ENCODE data around the gene STEAP1. TPM values are rescaled to one million over a fixed set of nuclear protein-coding genes. Genes with fewer than 3 reads are reported as not detected.

STEAP1 gene
- total and polyA plus RNA-seq, 4 donors = 7.8 to 41.1 (median 32.6) TPM

DNA sequence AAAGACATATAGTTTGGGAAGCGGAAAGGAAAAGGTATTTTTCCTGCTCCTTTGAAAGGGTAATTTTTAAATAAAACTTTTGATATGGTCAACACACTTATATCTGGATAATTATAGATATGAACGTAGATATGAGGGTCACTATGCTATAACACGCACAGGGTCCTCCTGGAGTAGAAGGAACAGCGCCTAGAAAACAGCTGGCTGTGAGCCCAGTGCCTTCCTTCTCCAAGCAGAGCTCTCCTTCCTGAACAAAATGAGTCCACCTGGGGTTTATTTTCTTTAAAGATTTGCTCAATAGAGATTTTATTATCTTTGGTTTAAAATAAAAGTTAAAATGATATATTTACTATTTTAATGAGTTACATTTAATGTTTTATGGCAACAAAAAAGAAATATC lies 13.1 kb downstream of the STEAP1 start:
- Histone ChIP-seq H3K9me3 (ENCODE audit: control insufficient read depth, low read length) (no peaks in the 10 kb centered on the region), H3K27me3 (ENCODE audit: control insufficient read depth in 1 of 2, insufficient read depth in 2 of 2, low read length in 1 of 2) (no peaks in the 10 kb centered on the region), H3K4me3 (ENCODE audit: low read length in 2 of 2) (no peak overlapping the region), H3K27ac (ENCODE audit: low read depth in 1 of 2, low read length in 2 of 2) (no peak overlapping the region), H3K4me1 (ENCODE audit: control insufficient read depth in 1 of 2, insufficient read depth in 2 of 2, low read length in 2 of 2) (no peaks in the 10 kb centered on the region), H3K36me3 (ENCODE audit: control insufficient read depth in 1 of 2, insufficient read depth in 2 of 2, low read length in 1 of 2) (no peaks in the 10 kb centered on the region)
- intact Hi-C loops (cut with DNase I) = no loop called here
- WGBS, 2 donors = 61 to 68% methylated on average over 4 of the region's 4 CpGs
- no peak for DNase-seq
- no peak for ATAC-seq (ENCODE audit: low FRiP score)

DNA sequence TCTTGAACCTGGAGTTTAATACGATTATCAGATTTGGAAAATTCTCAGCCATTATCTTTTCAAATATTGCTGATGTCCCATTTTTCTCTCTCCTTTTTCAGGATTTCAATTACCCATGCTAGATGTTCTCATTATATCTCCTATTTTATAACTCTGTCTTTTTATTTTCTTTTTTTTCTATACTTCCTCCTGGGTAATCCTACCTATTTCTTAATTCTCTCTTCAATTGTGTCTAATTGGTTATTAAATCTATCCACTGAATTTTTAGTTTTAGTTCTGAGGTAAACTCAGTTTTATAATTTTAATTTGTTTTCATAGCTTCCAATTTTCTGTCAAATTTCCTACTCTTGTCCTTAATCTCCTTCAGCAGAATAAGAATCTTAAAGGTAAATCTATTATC lies 15.6 kb downstream of the STEAP1 start:
- H3K36me3 ChIP-seq (ENCODE audit: control insufficient read depth in 1 of 2, insufficient read depth in 2 of 2, low read length in 1 of 2) = no peaks in the 10 kb centered on the region
- no peak overlapping the region for H3K27ac ChIP-seq (ENCODE audit: low read depth in 1 of 2, low read length in 2 of 2)
- intact Hi-C loops (cut with DNase I) = no loop called here
- H3K4me1 ChIP-seq (ENCODE audit: control insufficient read depth in 1 of 2, insufficient read depth in 2 of 2, low read length in 2 of 2) = no peaks in the 10 kb centered on the region
- H3K4me3 ChIP-seq (ENCODE audit: low read length in 2 of 2) = no peak overlapping the region
- H3K9me3 ChIP-seq (ENCODE audit: control insufficient read depth, low read length) = no peaks in the 10 kb centered on the region
- WGBS, 2 donors = 94 to 97% methylated on average over 1 of the region's 1 CpG
- H3K27me3 ChIP-seq (ENCODE audit: control insufficient read depth in 1 of 2, insufficient read depth in 2 of 2, low read length in 1 of 2) = no peaks in the 10 kb centered on the region
- DNase-seq = no peak
- no peak for ATAC-seq (ENCODE audit: low FRiP score)

DNA sequence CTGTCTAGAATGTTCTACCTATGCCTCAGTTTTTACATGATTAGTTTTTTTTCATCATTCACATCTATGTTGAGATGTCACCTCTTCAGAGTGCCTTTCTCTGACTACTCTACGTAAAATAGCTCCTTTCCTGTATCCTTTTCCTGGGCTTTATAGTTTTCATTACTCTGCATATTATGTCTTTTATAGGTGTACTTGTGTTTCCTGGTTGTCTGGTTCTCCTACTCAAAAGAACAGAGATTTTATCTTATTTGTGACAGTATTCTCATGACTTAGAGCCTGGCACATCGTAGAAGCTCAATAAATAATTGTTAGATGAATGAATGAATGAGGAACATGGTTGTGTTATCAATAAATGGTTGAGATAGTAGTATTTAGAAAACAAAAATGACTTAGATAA lies 17.9 kb downstream of the STEAP1 start:
- DNase-seq (no peak), ATAC-seq (ENCODE audit: low FRiP score) (no peak)
- no peak overlapping the region for H3K27ac ChIP-seq (ENCODE audit: low read depth in 1 of 2, low read length in 2 of 2)
- no peaks in the 10 kb centered on the region for H3K4me1 ChIP-seq (ENCODE audit: control insufficient read depth in 1 of 2, insufficient read depth in 2 of 2, low read length in 2 of 2)
- intact Hi-C loops (cut with DNase I) = no loop called here
- no peaks in the 10 kb centered on the region for H3K36me3 ChIP-seq (ENCODE audit: control insufficient read depth in 1 of 2, insufficient read depth in 2 of 2, low read length in 1 of 2)
- 82 to 85% methylated on average over 2 of the region's 2 CpGs for WGBS, 2 donors
- no peak overlapping the region for H3K4me3 ChIP-seq (ENCODE audit: low read length in 2 of 2)
- H3K9me3 ChIP-seq (ENCODE audit: control insufficient read depth, low read length) = no peaks in the 10 kb centered on the region
- H3K27me3 ChIP-seq (ENCODE audit: control insufficient read depth in 1 of 2, insufficient read depth in 2 of 2, low read length in 1 of 2) = no peaks in the 10 kb centered on the region

DNA sequence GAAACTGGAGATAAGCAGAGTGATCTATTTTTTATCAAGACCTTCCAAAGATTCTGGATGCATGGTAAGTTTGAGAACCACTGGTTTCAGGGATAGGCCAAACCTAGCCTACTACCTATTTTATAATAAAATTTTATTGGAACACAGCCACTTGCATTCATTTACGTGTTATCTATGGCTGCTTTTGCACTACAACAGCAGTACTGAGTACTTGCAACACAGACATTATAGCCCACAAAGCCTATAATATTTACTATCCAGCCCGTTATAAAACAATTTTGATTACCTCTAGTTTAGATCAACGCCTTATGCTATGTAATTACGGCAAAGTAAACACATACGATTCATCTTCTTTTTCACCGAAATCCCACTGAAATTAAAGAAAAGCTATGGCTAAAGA lies 18.4 kb downstream of the STEAP1 start:
- H3K4me1 ChIP-seq (ENCODE audit: control insufficient read depth in 1 of 2, insufficient read depth in 2 of 2, low read length in 2 of 2) = no peaks in the 10 kb centered on the region
- intact Hi-C loops (cut with DNase I) = no loop called here
- no peak overlapping the region for H3K27ac ChIP-seq (ENCODE audit: low read depth in 1 of 2, low read length in 2 of 2)
- WGBS, 2 donors = 85 to 88% methylated on average over 6 of the region's 6 CpGs
- ATAC-seq (ENCODE audit: low FRiP score) (no peak), DNase-seq (no peak)
- no peaks in the 10 kb centered on the region for H3K9me3 ChIP-seq (ENCODE audit: control insufficient read depth, low read length)
- H3K27me3 ChIP-seq (ENCODE audit: control insufficient read depth in 1 of 2, insufficient read depth in 2 of 2, low read length in 1 of 2) = no peaks in the 10 kb centered on the region
- no peak overlapping the region for H3K4me3 ChIP-seq (ENCODE audit: low read length in 2 of 2)
- no peaks in the 10 kb centered on the region for H3K36me3 ChIP-seq (ENCODE audit: control insufficient read depth in 1 of 2, insufficient read depth in 2 of 2, low read length in 1 of 2)

DNA sequence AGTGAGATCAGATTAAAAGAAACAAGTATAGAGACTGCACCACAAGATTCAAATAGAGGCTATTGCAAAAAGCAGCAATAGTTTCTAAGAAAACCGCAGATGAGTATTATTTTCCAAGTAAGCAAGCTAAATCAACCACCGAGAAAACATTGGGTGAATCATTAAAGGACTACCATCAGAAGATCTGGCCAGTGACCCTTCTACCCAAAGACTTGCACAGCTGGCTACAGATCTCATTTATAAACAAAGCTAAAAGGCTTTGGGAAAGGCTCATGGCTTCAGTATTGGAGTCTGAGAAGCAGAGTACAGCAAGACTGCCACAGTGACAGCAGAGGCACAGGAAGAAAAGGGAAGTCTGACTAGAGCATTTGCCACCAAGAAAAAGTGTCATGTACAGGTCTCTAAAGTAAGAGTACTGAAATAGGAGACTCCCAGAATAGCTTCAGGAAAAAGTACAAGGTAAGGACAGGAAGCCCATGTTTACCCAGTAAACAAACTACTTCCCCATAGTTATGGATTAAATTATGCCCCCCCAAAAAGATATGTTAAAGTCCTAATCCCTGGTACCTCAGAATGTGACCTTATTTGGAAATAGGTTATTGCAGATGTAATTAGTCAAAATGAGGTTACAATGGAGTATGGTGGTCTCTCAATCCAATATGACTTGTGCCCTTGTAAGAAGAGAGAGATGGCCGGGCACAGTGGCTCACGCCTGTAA lies 19.0 kb downstream of the STEAP1 start:
- intact Hi-C loops (cut with DNase I) = no loop called here
- ATAC-seq (ENCODE audit: low FRiP score) = no peak

DNA sequence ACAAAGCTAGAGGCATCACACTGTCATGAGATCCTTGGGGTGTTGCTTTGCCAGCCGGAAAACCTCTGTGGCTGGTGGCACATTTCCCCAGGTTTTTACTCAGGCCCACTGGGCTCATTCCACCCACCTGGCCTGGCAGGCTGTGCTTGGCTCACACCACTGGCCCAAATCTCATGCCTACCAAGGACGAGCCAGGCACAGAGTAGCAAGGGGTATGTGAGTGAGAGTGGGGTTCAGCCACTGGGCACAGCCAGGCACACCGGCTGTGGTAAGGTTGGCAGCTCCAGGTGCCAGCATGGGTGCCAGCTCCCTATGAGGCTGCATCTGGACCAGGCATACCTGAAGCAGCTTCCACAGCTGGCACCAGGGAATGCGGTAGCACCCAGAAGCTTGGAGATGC lies 21.4 kb downstream of the STEAP1 start:
- WGBS, 2 donors = 70 to 92% methylated on average over 4 of the region's 4 CpGs
- Histone ChIP-seq H3K36me3 (ENCODE audit: control insufficient read depth in 1 of 2, insufficient read depth in 2 of 2, low read length in 1 of 2) (no peaks in the 10 kb centered on the region), H3K4me3 (ENCODE audit: low read length in 2 of 2) (no peak overlapping the region), H3K9me3 (ENCODE audit: control insufficient read depth, low read length) (no peaks in the 10 kb centered on the region), H3K27ac (ENCODE audit: low read depth in 1 of 2, low read length in 2 of 2) (no peak overlapping the region), H3K27me3 (ENCODE audit: control insufficient read depth in 1 of 2, insufficient read depth in 2 of 2, low read length in 1 of 2) (no peaks in the 10 kb centered on the region), H3K4me1 (ENCODE audit: control insufficient read depth in 1 of 2, insufficient read depth in 2 of 2, low read length in 2 of 2) (no peaks in the 10 kb centered on the region)
- intact Hi-C loops (cut with DNase I) = no loop called here
- no peak for DNase-seq
- ATAC-seq (ENCODE audit: low FRiP score) = no peak

More for the DNA sequence above, 19.0 kb downstream of the STEAP1 start:
- Histone ChIP-seq H3K9me3 (ENCODE audit: control insufficient read depth, low read length) (no peaks in the 10 kb centered on the region), H3K36me3 (ENCODE audit: control insufficient read depth in 1 of 2, insufficient read depth in 2 of 2, low read length in 1 of 2) (no peaks in the 10 kb centered on the region), H3K27ac (ENCODE audit: low read depth in 1 of 2, low read length in 2 of 2) (no peak overlapping the region), H3K27me3 (ENCODE audit: control insufficient read depth in 1 of 2, insufficient read depth in 2 of 2, low read length in 1 of 2) (no peaks in the 10 kb centered on the region), H3K4me3 (ENCODE audit: low read length in 2 of 2) (no peak overlapping the region), H3K4me1 (ENCODE audit: control insufficient read depth in 1 of 2, insufficient read depth in 2 of 2, low read length in 2 of 2) (no peaks in the 10 kb centered on the region)
- WGBS, 2 donors = 85 to 90% methylated on average over 4 of the region's 4 CpGs
- no peak for DNase-seq

DNA sequence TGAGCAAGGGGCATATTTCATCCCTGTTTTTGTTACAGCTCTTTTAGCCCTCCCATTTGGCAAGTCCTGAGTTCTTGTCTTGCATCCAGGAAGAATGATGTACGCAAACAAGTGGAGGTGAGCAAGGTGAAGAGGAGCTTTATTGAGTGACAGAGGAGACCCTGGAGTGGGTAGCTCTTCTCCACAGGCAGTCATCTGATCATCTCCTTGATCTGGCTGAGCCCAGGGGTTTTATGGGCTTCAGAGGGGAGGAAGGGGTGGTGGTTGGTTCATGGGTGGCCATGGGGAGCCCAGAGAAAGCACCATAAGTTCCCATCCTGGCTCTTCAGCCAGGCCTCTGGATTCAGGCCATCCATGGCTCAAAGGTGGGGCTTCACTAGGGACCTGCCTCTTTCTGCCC lies 21.9 kb downstream of the STEAP1 start:
- no peak overlapping the region for H3K4me3 ChIP-seq (ENCODE audit: low read length in 2 of 2)
- H3K27me3 ChIP-seq (ENCODE audit: control insufficient read depth in 1 of 2, insufficient read depth in 2 of 2, low read length in 1 of 2) = no peaks in the 10 kb centered on the region
- H3K27ac ChIP-seq (ENCODE audit: low read depth in 1 of 2, low read length in 2 of 2) = no peak overlapping the region
- intact Hi-C loops (cut with DNase I) = no loop called here
- DNase-seq (no peak), ATAC-seq (ENCODE audit: low FRiP score) (no peak)
- 92 to 100% methylated on average over 1 of the region's 1 CpG for WGBS, 2 donors
- no peaks in the 10 kb centered on the region for H3K4me1 ChIP-seq (ENCODE audit: control insufficient read depth in 1 of 2, insufficient read depth in 2 of 2, low read length in 2 of 2)
- no peaks in the 10 kb centered on the region for H3K36me3 ChIP-seq (ENCODE audit: control insufficient read depth in 1 of 2, insufficient read depth in 2 of 2, low read length in 1 of 2)
- no peaks in the 10 kb centered on the region for H3K9me3 ChIP-seq (ENCODE audit: control insufficient read depth, low read length)

DNA sequence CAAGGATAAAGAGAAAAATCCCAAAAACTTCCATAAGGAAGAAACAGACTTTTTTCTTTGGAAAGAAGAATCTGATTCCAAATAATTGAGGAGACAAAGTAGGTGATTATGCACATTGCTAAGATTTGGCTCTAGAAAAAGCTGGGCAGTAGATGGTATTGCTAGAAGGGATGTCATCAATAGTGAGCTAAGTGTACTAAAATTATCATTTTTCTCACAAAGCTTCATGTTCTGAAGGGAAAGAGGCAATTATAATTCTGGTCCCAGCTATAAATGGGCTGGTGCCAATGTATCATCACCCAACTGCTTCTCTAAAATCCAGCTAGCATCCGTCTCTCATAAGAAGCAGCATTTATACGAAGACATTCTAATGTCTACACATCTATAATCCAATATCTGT lies 23.9 kb downstream of the STEAP1 start:
- Histone ChIP-seq H3K36me3 (ENCODE audit: control insufficient read depth in 1 of 2, insufficient read depth in 2 of 2, low read length in 1 of 2) (no peaks in the 10 kb centered on the region), H3K27me3 (ENCODE audit: control insufficient read depth in 1 of 2, insufficient read depth in 2 of 2, low read length in 1 of 2) (no peaks in the 10 kb centered on the region), H3K27ac (ENCODE audit: low read depth in 1 of 2, low read length in 2 of 2) (no peak overlapping the region), H3K4me1 (ENCODE audit: control insufficient read depth in 1 of 2, insufficient read depth in 2 of 2, low read length in 2 of 2) (no peaks in the 10 kb centered on the region), H3K4me3 (ENCODE audit: low read length in 2 of 2) (no peak overlapping the region), H3K9me3 (ENCODE audit: control insufficient read depth, low read length) (no peaks in the 10 kb centered on the region)
- intact Hi-C loops (cut with DNase I) = no loop called here
- 95 to 98% methylated on average over 2 of the region's 2 CpGs for WGBS, 2 donors
- ATAC-seq (ENCODE audit: low FRiP score) (no peak), DNase-seq (no peak)

DNA sequence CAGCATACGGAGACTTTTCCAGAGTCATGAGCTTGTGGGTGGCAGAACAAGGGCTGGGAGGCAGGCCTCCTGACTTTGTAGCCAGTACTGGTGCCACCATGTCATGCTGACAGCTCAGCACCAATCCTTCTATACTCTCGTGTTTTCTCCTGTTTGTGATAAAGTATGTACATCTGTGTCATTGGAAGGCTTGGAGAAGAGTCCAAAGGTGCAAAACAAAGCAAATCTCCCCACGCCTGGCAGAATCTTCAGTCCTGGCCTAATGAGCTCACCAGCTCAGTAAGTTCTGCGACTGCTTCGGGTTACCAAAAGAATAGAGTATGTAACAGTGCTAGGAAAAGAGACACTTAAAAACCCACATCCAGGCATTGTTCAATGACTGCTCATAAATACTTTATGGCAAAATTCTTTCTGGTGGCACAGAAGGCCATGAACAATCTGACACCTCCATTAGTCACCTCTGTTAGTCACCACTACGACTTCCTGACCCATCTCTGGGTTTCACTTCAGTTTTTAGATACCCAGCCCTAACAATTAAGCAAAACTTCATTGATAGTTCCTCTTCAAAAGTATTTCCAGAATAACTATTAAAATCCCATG lies 24.5 kb downstream of the STEAP1 start:
- intact Hi-C loops (cut with DNase I) = no loop called here
- Histone ChIP-seq H3K27me3 (ENCODE audit: control insufficient read depth in 1 of 2, insufficient read depth in 2 of 2, low read length in 1 of 2) (no peaks in the 10 kb centered on the region), H3K36me3 (ENCODE audit: control insufficient read depth in 1 of 2, insufficient read depth in 2 of 2, low read length in 1 of 2) (no peaks in the 10 kb centered on the region), H3K4me1 (ENCODE audit: control insufficient read depth in 1 of 2, insufficient read depth in 2 of 2, low read length in 2 of 2) (no peaks in the 10 kb centered on the region), H3K27ac (ENCODE audit: low read depth in 1 of 2, low read length in 2 of 2) (no peak overlapping the region), H3K4me3 (ENCODE audit: low read length in 2 of 2) (no peak overlapping the region), H3K9me3 (ENCODE audit: control insufficient read depth, low read length) (no peaks in the 10 kb centered on the region)
- no peak for ATAC-seq (ENCODE audit: low FRiP score)
- DNase-seq = no peak
- 77 to 80% methylated on average over 6 of the region's 6 CpGs for WGBS, 2 donors

All from aorta (tissue), 5 donors.